Measurements from ENCODE around the gene TINCR.

- TF ChIP-seq PKNOX1 (IDR thresholded peaks at IDR 0.05) (no peak), LEF1 (IDR thresholded peaks at IDR 0.05; ENCODE audit: borderline replicate concordance) (no peak), BHLHE40 (IDR thresholded peaks at IDR 0.05; ENCODE audit: borderline replicate concordance) (no peak), SP1 (IDR thresholded peaks at IDR 0.05) (no peak)
These were observed 47.3 kb downstream of the TINCR start for GRCh38 chr19:5520501-5520900.

All from HEK293T (cell line).